ENCODE results near the gene WDR64.

- TF ChIP-seq CTCF (IDR thresholded peaks at IDR 0.05; ENCODE audit: poor library complexity) (no peak), EZH2 (IDR thresholded peaks at IDR 0.05; ENCODE audit: borderline replicate concordance) (no peak), EZH2phosphoT487 (IDR thresholded peaks at IDR 0.05; ENCODE audit: low read depth, severe bottlenecking, unreplicated experiment) (no peak)
These were observed 196.7 kb downstream of the WDR64 start for GRCh38 chr1:241848686-241849344.

Data from hepatocyte (in vitro differentiated cells).